Measurements from ENCODE around the gene C10orf62.
"Not testable (repeated sequence)": the region's sequence is repeated elsewhere in the genome, so short reads cannot be mapped to it uniquely, and the experiment has no call there.

C10orf62 gene

GRCh38 chr10:97566336-97566996, 23.1 kb upstream of the C10orf62 start:
- DNase-seq: no peak

GRCh38 chr10:97567891-97568290, 21.6 kb upstream of the C10orf62 start:
- DNase-seq: no peak

- no peak for DNase-seq
Measured at GRCh38 chr10:97570146-97570788, 19.3 kb upstream of the C10orf62 start.

- no peak for DNase-seq
Measured at GRCh38 chr10:97570789-97571471, 18.6 kb upstream of the C10orf62 start.

- DNase-seq: no peak
Measured at GRCh38 chr10:97571622-97572021, 17.9 kb upstream of the C10orf62 start.

GRCh38 chr10:97572214-97572989, 17.1 kb upstream of the C10orf62 start, which contains the start of gene ANKRD2:
Gene ANKRD2, plus strand, starts transcription at chr10:97572779. Its CDS starts 10 bp downstream, at chr10:97572789.
- DNase-seq: peak; percentile 48

GRCh38 chr10:97573021-97573420, 16.5 kb upstream of the C10orf62 start:
- no peak for DNase-seq

GRCh38 chr10:97573672-97574071, 15.8 kb upstream of the C10orf62 start:
- no peak for DNase-seq

- no peak for DNase-seq
Measured at GRCh38 chr10:97574374-97575126, 15.0 kb upstream of the C10orf62 start.

- DNase-seq: no peak
Measured at GRCh38 chr10:97575127-97575668, 14.3 kb upstream of the C10orf62 start.

- DNase-seq: not testable (repeated sequence)
Measured at GRCh38 chr10:97576487-97576886, 13.0 kb upstream of the C10orf62 start.

- DNase-seq: no peak
Measured at GRCh38 chr10:97577701-97578100, 11.8 kb upstream of the C10orf62 start.

GRCh38 chr10:97578171-97578844, 11.2 kb upstream of the C10orf62 start:
- DNase-seq: no peak

- no peak for DNase-seq
Measured at GRCh38 chr10:97580421-97581367, 8.8 kb upstream of the C10orf62 start.

- no peak for DNase-seq
Measured at GRCh38 chr10:97582169-97582568, 7.4 kb upstream of the C10orf62 start.

- DNase-seq: no peak
Measured at GRCh38 chr10:97583476-97583875, 6.0 kb upstream of the C10orf62 start.

GRCh38 chr10:97584060-97584797, 5.3 kb upstream of the C10orf62 start, which contains the start of gene HOGA1:
Gene HOGA1, plus strand, starts transcription at chr10:97584389. Its CDS starts 315 bp downstream, at chr10:97584704.
- no peak for DNase-seq

GRCh38 chr10:97584798-97585438, 4.6 kb upstream of the C10orf62 start:
- no peak for DNase-seq

GRCh38 chr10:97585439-97585811, 4.1 kb upstream of the C10orf62 start:
- DNase-seq: no peak
